NCI-H524 (cell line): ENCODE results near the gene ALB.

Experiments
- DNase-seq, 2 experiments: peaks; one replicate each; lab custom pipeline; 2025; lab: John Stamatoyannopoulos, UW

ALB gene

GRCh38 chr4:73429826-73430587 lies 25.9 kb downstream of the ALB start:
- no peak for DNase-seq

GRCh38 chr4:73431813-73432168 lies 27.7 kb downstream of the ALB start:
- no peak for DNase-seq

- no peak for DNase-seq
Measured at GRCh38 chr4:73432169-73433000, 28.3 kb downstream of the ALB start.

- no peak for DNase-seq
Measured at GRCh38 chr4:73433140-73433539, 29.1 kb downstream of the ALB start.

- no peak for DNase-seq
Measured at GRCh38 chr4:73434311-73434710, 30.2 kb downstream of the ALB start.

GRCh38 chr4:73435984-73436383 lies 31.9 kb downstream of the ALB start, which contains the start of gene AFP:
TSS of gene AFP (plus strand) at chr4:73436221. CDS start at chr4:73436263, 42 bp downstream.
- no peak for DNase-seq

GRCh38 chr4:73436674-73437557 lies 32.8 kb downstream of the ALB start:
- DNase-seq: no peak

GRCh38 chr4:73437558-73437956 lies 33.5 kb downstream of the ALB start:
- no peak for DNase-seq

- DNase-seq: no peak
Measured at GRCh38 chr4:73438048-73438447, 34.0 kb downstream of the ALB start.

GRCh38 chr4:73438582-73439215 lies 34.6 kb downstream of the ALB start:
- no peak for DNase-seq

- DNase-seq: no peak
Measured at GRCh38 chr4:73439445-73439844, 35.4 kb downstream of the ALB start.

GRCh38 chr4:73439991-73440390 lies 35.9 kb downstream of the ALB start:
- no peak for DNase-seq

- no peak for DNase-seq
Measured at GRCh38 chr4:73440653-73441052, 36.6 kb downstream of the ALB start.

GRCh38 chr4:73442275-73442674 lies 38.2 kb downstream of the ALB start:
- no peak for DNase-seq

- no peak for DNase-seq
Measured at GRCh38 chr4:73443224-73443623, 39.1 kb downstream of the ALB start.

- DNase-seq: no peak
Measured at GRCh38 chr4:73445383-73446335, 41.6 kb downstream of the ALB start.

- peak in 1 of 2 experiments; percentile 69 for DNase-seq
Measured at GRCh38 chr4:73446336-73446938, 42.4 kb downstream of the ALB start.

GRCh38 chr4:73447671-73448070 lies 43.6 kb downstream of the ALB start:
- DNase-seq: no peak

- DNase-seq: no peak
Measured at GRCh38 chr4:73448448-73449203, 44.5 kb downstream of the ALB start.
